ENCODE data around the gene SUV39H1.
"Not testable (repeated sequence)": the region's sequence is repeated elsewhere in the genome, so short reads cannot be mapped to it uniquely, and the experiment has no call there.

DNA sequence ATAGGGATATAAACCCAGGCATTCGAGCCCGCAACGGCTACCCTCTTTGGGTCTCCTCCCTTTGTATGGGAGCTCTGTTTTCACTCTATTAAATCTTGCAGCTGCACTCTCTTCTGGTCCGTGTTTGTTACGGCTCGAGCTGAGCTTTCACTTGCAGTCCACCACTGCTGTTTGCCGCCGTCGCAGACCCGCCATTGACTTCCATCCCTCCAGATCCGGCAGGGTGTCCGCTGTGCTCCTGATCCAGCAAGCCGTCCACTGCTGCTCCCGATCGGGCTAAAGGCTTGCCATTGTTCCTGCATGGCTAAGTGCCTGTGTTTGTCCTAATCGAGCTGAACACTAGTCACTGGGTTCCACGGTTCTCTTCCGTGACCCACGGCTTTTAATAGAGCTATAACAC lies 41.8 kb upstream of the SUV39H1 start:
- not testable (repeated sequence) for TF ChIP-seq EZH2 (IDR thresholded peaks at IDR 0.05; ENCODE audit: borderline replicate concordance)
- TF ChIP-seq, protein P1, sequence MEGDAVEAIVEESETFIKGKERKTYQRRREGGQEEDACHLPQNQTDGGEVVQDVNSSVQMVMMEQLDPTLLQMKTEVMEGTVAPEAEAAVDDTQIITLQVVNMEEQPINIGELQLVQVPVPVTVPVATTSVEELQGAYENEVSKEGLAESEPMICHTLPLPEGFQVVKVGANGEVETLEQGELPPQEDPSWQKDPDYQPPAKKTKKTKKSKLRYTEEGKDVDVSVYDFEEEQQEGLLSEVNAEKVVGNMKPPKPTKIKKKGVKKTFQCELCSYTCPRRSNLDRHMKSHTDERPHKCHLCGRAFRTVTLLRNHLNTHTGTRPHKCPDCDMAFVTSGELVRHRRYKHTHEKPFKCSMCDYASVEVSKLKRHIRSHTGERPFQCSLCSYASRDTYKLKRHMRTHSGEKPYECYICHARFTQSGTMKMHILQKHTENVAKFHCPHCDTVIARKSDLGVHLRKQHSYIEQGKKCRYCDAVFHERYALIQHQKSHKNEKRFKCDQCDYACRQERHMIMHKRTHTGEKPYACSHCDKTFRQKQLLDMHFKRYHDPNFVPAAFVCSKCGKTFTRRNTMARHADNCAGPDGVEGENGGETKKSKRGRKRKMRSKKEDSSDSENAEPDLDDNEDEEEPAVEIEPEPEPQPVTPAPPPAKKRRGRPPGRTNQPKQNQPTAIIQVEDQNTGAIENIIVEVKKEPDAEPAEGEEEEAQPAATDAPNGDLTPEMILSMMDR (IDR thresholded peaks at IDR 0.05; ENCODE audit: poor library complexity) = not testable (repeated sequence)

Data from hepatocyte (in vitro differentiated cells).